BE2C (cell line): Measurements from ENCODE around the gene HLA-DMB.
A peak's percentile ranks its signal among the peaks of the same experiment; 100 is the strongest.

Source experiments
- DNase-seq: peaks from one replicate; pipeline ENCODE4 v3.0.0-alpha.2; 2020
- H3K27me3 ChIP-seq: fragments of 250-450 bp; sonication (Bioruptor Pico); 2 replicates; pipeline ENCODE4 v1.5.1; 2020; ENCODE audit warnings: mild to moderate bottlenecking
- H3K36me3 ChIP-seq: fragments of 250-450 bp; sonication (Bioruptor Pico); 2 replicates; pipeline ENCODE4 v1.5.1; 2020; ENCODE audit warnings: mild to moderate bottlenecking
- H3K4me1 ChIP-seq: fragments of 250-450 bp; sonication (Bioruptor Pico); 2 replicates; pipeline ENCODE4 v1.5.1; 2020
- H3K4me3 ChIP-seq: 2 replicates; pipeline ENCODE4 v1.5.1; 2011; ENCODE audit warnings: low read depth, low read length
- H3K9me3 ChIP-seq: fragments of 250-450 bp; sonication (Bioruptor Pico); 2 replicates; pipeline ENCODE4 v1.5.1; 2020
- TF ChIP-seq, protein P1 (sequence below): IDR thresholded peaks from 2 replicates; pipeline ENCODE4 v1.5.1; 2012; ENCODE audit warnings: mild to moderate bottlenecking, low read depth, low read length

The HLA-DMB gene

DNA sequence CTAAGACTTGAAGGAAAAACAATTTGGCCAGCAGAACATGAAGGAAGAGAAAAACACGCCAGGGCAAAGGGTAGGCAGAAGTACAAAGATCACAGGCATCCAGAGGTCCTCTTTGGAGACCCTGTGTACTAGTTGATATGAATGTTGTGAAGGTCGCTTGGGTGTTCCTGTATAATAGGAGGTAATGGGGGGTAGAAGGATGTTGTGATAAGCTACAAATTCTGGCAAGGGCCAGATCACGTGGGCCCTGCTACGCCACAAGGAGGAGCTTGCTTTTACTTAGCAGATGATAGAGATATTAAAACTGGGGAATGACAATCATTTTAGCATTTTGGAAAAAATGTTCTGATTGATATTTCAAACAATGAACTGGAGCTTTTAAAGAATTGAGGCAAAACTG, 12.9 kb upstream of the HLA-DMB start:
- no peak overlapping the region for H3K4me3 ChIP-seq

DNA sequence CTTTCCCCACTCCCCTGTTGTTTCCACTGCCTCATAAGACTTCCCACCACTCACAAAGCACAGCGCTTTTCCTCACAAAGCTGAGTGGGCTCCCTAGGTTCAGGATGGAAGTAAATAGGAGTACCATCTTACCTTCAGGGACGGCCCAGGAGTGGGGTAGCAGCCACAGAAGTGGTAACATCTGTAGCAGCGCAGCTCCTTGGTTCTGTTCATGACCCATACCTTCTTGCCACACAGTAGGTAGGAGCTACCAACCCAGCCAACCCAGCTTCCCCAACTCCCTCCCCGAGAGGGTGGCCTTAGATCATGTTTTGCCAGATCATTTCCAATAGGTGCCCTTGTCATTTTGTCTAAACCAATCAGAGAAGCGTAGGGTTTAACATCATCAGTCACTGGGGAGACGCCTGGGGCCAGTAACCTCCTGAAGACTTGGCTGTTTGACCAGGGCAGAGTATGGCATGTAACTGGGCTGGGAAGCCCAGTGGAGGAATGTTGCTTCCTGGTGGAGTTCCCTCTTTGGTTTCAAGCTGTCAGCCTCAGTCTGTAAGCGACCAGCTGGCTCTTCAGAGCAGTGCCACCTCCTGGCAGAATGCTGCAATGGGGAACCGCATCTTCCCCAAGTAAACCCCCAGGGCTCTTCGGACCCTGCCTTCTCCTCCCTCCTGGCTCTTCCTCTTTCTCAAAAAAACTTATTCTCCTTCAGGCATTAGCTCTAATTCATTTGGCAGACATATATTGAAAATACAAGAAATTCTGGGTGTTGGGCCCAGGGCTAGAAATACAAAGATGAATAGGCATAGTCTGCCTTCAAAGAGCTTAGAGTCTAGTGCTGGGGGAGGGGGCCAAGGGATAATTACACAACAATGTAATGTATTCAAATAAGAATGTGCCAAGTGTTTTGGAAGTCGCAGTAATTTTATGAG, 12.2 kb upstream of the HLA-DMB start, which contains the start of gene HLA-DMA:
Gene HLA-DMA (minus strand): TSS at position 281 of the 923 bp plus-strand sequence. CDS start 61 bp downstream, at position 220.
- no peaks in the 10 kb centered on the region for H3K4me1 ChIP-seq

More for the DNA sequence above, 12.9 kb upstream of the HLA-DMB start:
- TF ChIP-seq, protein P1, sequence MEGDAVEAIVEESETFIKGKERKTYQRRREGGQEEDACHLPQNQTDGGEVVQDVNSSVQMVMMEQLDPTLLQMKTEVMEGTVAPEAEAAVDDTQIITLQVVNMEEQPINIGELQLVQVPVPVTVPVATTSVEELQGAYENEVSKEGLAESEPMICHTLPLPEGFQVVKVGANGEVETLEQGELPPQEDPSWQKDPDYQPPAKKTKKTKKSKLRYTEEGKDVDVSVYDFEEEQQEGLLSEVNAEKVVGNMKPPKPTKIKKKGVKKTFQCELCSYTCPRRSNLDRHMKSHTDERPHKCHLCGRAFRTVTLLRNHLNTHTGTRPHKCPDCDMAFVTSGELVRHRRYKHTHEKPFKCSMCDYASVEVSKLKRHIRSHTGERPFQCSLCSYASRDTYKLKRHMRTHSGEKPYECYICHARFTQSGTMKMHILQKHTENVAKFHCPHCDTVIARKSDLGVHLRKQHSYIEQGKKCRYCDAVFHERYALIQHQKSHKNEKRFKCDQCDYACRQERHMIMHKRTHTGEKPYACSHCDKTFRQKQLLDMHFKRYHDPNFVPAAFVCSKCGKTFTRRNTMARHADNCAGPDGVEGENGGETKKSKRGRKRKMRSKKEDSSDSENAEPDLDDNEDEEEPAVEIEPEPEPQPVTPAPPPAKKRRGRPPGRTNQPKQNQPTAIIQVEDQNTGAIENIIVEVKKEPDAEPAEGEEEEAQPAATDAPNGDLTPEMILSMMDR, result no peak
- DNase-seq, result no peak
- no peaks in the 10 kb centered on the region for H3K27me3 ChIP-seq
- H3K9me3 ChIP-seq, result no peaks in the 10 kb centered on the region
- H3K4me1 ChIP-seq, result no peaks in the 10 kb centered on the region
- H3K36me3 ChIP-seq, result no peaks in the 10 kb centered on the region

DNA sequence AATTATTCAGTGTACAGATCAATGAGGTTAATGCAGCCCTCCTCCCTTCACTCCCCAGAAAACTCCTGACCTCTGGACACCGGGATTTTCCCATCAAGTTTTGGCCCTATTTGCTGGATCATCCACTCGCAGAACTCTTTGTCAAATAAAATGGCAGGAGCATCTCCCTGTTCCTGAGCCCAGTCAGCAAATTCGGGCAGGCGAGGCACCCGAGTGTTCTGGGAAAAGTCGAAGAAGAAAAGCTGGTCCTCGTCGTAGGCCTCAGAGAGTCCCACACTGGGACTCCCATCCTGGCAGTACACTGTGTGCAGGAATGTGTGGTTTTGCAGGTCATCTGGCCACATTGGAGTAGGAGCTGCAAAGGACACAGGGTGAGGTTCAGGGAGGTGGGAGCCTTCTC, 9.6 kb upstream of the HLA-DMB start:
- TF ChIP-seq, protein P1, result no peak
- H3K27me3 ChIP-seq, result no peaks in the 10 kb centered on the region; the same call in 1 of the 2 replicates
- H3K4me3 ChIP-seq, result no peak overlapping the region
- no peaks in the 10 kb centered on the region for H3K4me1 ChIP-seq
- no peaks in the 10 kb centered on the region for H3K9me3 ChIP-seq
- no peaks in the 10 kb centered on the region for H3K36me3 ChIP-seq
- DNase-seq, result no peak

More for the DNA sequence above, 12.2 kb upstream of the HLA-DMB start, which contains the start of gene HLA-DMA:
- Histone ChIP-seq H3K27me3 (no peaks in the 10 kb centered on the region), H3K9me3 (no peaks in the 10 kb centered on the region), H3K4me3 (no peak within 1 kb of the TSS), H3K36me3 (no peaks in the 10 kb centered on the region)
- TF ChIP-seq, protein P1, result peak; percentile 77
- DNase-seq, result peak; percentile 52

DNA sequence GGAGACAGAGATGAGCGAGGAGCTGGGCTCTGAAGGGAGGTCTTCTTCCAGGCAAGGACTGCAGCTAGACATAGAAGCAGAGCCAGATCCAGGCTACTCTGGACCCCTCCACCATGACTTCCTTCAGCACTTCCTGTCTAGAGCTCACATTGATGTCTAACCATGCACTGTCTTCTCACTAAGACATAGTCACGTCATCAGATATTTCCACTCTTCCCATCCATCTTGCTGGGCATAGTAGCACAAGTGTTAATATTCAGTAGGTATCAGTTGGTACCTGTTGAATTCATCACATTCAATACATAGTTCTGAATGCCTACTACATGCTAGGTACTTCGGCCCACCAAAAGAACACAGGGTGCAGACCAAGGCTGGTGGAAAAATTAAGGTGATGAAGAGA, 9.2 kb upstream of the HLA-DMB start:
- TF ChIP-seq, protein P1, result no peak
- H3K27me3 ChIP-seq, result no peaks in the 10 kb centered on the region; the same call in 1 of the 2 replicates
- no peak for DNase-seq
- no peaks in the 10 kb centered on the region for H3K9me3 ChIP-seq
- H3K36me3 ChIP-seq, result no peaks in the 10 kb centered on the region
- H3K4me1 ChIP-seq, result no peaks in the 10 kb centered on the region
- H3K4me3 ChIP-seq, result no peak overlapping the region

DNA sequence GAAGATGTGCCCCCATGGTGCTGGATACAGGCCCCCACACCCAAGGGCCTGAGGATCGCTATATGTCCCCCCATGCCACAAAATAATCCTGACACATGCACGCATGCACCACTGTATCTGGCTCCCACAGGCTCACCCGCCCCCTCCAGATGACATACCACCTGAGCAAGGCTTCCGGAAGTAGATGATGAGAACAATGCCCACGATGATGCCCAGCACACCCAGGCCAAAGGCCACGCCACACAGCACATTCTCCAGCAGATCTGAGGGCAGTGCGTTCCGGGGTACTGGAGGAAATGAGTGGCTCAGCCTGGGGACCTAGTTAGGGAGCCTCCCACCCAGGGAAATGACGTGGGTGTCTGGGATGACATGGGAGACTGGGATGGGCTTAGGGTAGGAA, 8.3 kb upstream of the HLA-DMB start:
- Histone ChIP-seq H3K36me3 (no peaks in the 10 kb centered on the region), H3K9me3 (no peaks in the 10 kb centered on the region), H3K4me3 (no peak overlapping the region), H3K4me1 (no peaks in the 10 kb centered on the region), H3K27me3 (no peaks in the 10 kb centered on the region; the same call in 1 of the 2 replicates)
- TF ChIP-seq, protein P1, result no peak
- no peak for DNase-seq
